ENCODE measurements around the gene CGA.
"Not testable (repeated sequence)": the region's sequence is repeated elsewhere in the genome, so short reads cannot be mapped to it uniquely, and the experiment has no call there.

The CGA gene

GRCh38 chr6:87095087-87095509 lies at the start of gene CGA:
TSS of gene CGA (minus strand) at chr6:87095106. CDS start at chr6:87088200, 6,906 bp downstream.
- no peak within 1 kb of the TSS for H3K4me3 ChIP-seq (ENCODE audit: low read length)
- H3K4me1 ChIP-seq (ENCODE audit: insufficient read depth, low read length), result no peaks in the 10 kb centered on the region
- no peaks in the 10 kb centered on the region for H3K27me3 ChIP-seq (ENCODE audit: insufficient read depth, low read length)
- H2AFZ ChIP-seq (ENCODE audit: low read depth, low read length), result no peak within 1 kb of the TSS
- H3K36me3 ChIP-seq (ENCODE audit: insufficient read depth, low read length), result no peaks in the 10 kb centered on the region
- no peaks in the 10 kb centered on the region for H3K9me3 ChIP-seq (ENCODE audit: low read length)

- H3K36me3 ChIP-seq (ENCODE audit: insufficient read depth, low read length); H3K27me3 ChIP-seq (ENCODE audit: insufficient read depth, low read length); H3K4me3 ChIP-seq (ENCODE audit: low read length); H3K9me3 ChIP-seq (ENCODE audit: low read length); H3K4me1 ChIP-seq (ENCODE audit: insufficient read depth, low read length); H2AFZ ChIP-seq (ENCODE audit: low read depth, low read length): not testable (repeated sequence)
Observed at GRCh38 chr6:87139927-87140326, 45.0 kb upstream of the CGA start.

- no peak overlapping the region for H3K4me3 ChIP-seq (ENCODE audit: low read length)
Observed at GRCh38 chr6:87139236-87139635, 44.3 kb upstream of the CGA start.

GRCh38 chr6:87136963-87137362 lies 42.1 kb upstream of the CGA start:
- Histone ChIP-seq H3K9me3 (ENCODE audit: low read length) (peaks cover 3% of the 10 kb centered on the region), H2AFZ (ENCODE audit: low read depth, low read length) (no peak overlapping the region), H3K27me3 (ENCODE audit: insufficient read depth, low read length) (peaks cover 4% of the 10 kb centered on the region), H3K36me3 (ENCODE audit: insufficient read depth, low read length) (no peaks in the 10 kb centered on the region), H3K4me3 (ENCODE audit: low read length) (no peak overlapping the region), H3K4me1 (ENCODE audit: insufficient read depth, low read length) (no peaks in the 10 kb centered on the region)

More at GRCh38 chr6:87139236-87139635, 44.3 kb upstream of the CGA start:
- H3K36me3 ChIP-seq (ENCODE audit: insufficient read depth, low read length), result no peaks in the 10 kb centered on the region
- H3K9me3 ChIP-seq (ENCODE audit: low read length), result peaks cover 3% of the 10 kb centered on the region
- H3K4me1 ChIP-seq (ENCODE audit: insufficient read depth, low read length), result no peaks in the 10 kb centered on the region
- H3K27me3 ChIP-seq (ENCODE audit: insufficient read depth, low read length), result no peaks in the 10 kb centered on the region
- no peak overlapping the region for H2AFZ ChIP-seq (ENCODE audit: low read depth, low read length)

- H3K4me1 ChIP-seq (ENCODE audit: insufficient read depth, low read length), result no peaks in the 10 kb centered on the region
- H3K9me3 ChIP-seq (ENCODE audit: low read length), result no peaks in the 10 kb centered on the region
- H3K36me3 ChIP-seq (ENCODE audit: insufficient read depth, low read length), result no peaks in the 10 kb centered on the region
- no peaks in the 10 kb centered on the region for H3K27me3 ChIP-seq (ENCODE audit: insufficient read depth, low read length)
- no peak overlapping the region for H3K4me3 ChIP-seq (ENCODE audit: low read length)
- H2AFZ ChIP-seq (ENCODE audit: low read depth, low read length), result no peak overlapping the region
Observed at GRCh38 chr6:87127737-87128136, 32.8 kb upstream of the CGA start.

- no peaks in the 10 kb centered on the region for H3K9me3 ChIP-seq (ENCODE audit: low read length)
- no peaks in the 10 kb centered on the region for H3K36me3 ChIP-seq (ENCODE audit: insufficient read depth, low read length)
- H3K4me3 ChIP-seq (ENCODE audit: low read length), result no peak overlapping the region
- no peaks in the 10 kb centered on the region for H3K27me3 ChIP-seq (ENCODE audit: insufficient read depth, low read length)
- no peaks in the 10 kb centered on the region for H3K4me1 ChIP-seq (ENCODE audit: insufficient read depth, low read length)
- H2AFZ ChIP-seq (ENCODE audit: low read depth, low read length), result no peak overlapping the region
Observed at GRCh38 chr6:87126501-87126900, 31.6 kb upstream of the CGA start.

GRCh38 chr6:87124074-87124473 lies 29.2 kb upstream of the CGA start:
- Histone ChIP-seq H3K36me3 (ENCODE audit: insufficient read depth, low read length) (no peaks in the 10 kb centered on the region), H2AFZ (ENCODE audit: low read depth, low read length) (no peak overlapping the region), H3K4me1 (ENCODE audit: insufficient read depth, low read length) (no peaks in the 10 kb centered on the region), H3K4me3 (ENCODE audit: low read length) (no peak overlapping the region), H3K27me3 (ENCODE audit: insufficient read depth, low read length) (no peaks in the 10 kb centered on the region), H3K9me3 (ENCODE audit: low read length) (no peaks in the 10 kb centered on the region)

- H3K27me3 ChIP-seq (ENCODE audit: insufficient read depth, low read length), result no peaks in the 10 kb centered on the region
- no peaks in the 10 kb centered on the region for H3K36me3 ChIP-seq (ENCODE audit: insufficient read depth, low read length)
- H3K4me3 ChIP-seq (ENCODE audit: low read length), result no peak overlapping the region
- no peaks in the 10 kb centered on the region for H3K9me3 ChIP-seq (ENCODE audit: low read length)
- no peaks in the 10 kb centered on the region for H3K4me1 ChIP-seq (ENCODE audit: insufficient read depth, low read length)
- no peak overlapping the region for H2AFZ ChIP-seq (ENCODE audit: low read depth, low read length)
Observed at GRCh38 chr6:87122477-87122876, 27.6 kb upstream of the CGA start.

- Histone ChIP-seq H3K4me3 (ENCODE audit: low read length) (no peak overlapping the region), H3K4me1 (ENCODE audit: insufficient read depth, low read length) (no peaks in the 10 kb centered on the region), H2AFZ (ENCODE audit: low read depth, low read length) (no peak overlapping the region), H3K36me3 (ENCODE audit: insufficient read depth, low read length) (no peaks in the 10 kb centered on the region), H3K27me3 (ENCODE audit: insufficient read depth, low read length) (no peaks in the 10 kb centered on the region), H3K9me3 (ENCODE audit: low read length) (no peaks in the 10 kb centered on the region)
Observed at GRCh38 chr6:87118054-87118453, 23.1 kb upstream of the CGA start.

GRCh38 chr6:87116922-87117321 lies 22.0 kb upstream of the CGA start:
- Histone ChIP-seq H3K27me3 (ENCODE audit: insufficient read depth, low read length) (no peaks in the 10 kb centered on the region), H3K9me3 (ENCODE audit: low read length) (no peaks in the 10 kb centered on the region), H3K36me3 (ENCODE audit: insufficient read depth, low read length) (no peaks in the 10 kb centered on the region), H3K4me3 (ENCODE audit: low read length) (no peak overlapping the region), H2AFZ (ENCODE audit: low read depth, low read length) (no peak overlapping the region), H3K4me1 (ENCODE audit: insufficient read depth, low read length) (no peaks in the 10 kb centered on the region)

GRCh38 chr6:87115402-87116135 lies 20.7 kb upstream of the CGA start:
- Histone ChIP-seq H2AFZ (ENCODE audit: low read depth, low read length) (no peak overlapping the region), H3K36me3 (ENCODE audit: insufficient read depth, low read length) (no peaks in the 10 kb centered on the region), H3K9me3 (ENCODE audit: low read length) (no peaks in the 10 kb centered on the region)

GRCh38 chr6:87110636-87111035 lies 15.7 kb upstream of the CGA start:
- H3K4me3 ChIP-seq (ENCODE audit: low read length), result no peak overlapping the region
- H3K4me1 ChIP-seq (ENCODE audit: insufficient read depth, low read length), result no peaks in the 10 kb centered on the region
- peaks cover 11% of the 10 kb centered on the region for H3K27me3 ChIP-seq (ENCODE audit: insufficient read depth, low read length)
- no peaks in the 10 kb centered on the region for H3K9me3 ChIP-seq (ENCODE audit: low read length)
- H2AFZ ChIP-seq (ENCODE audit: low read depth, low read length), result no peak overlapping the region
- no peaks in the 10 kb centered on the region for H3K36me3 ChIP-seq (ENCODE audit: insufficient read depth, low read length)

More at GRCh38 chr6:87115402-87116135, 20.7 kb upstream of the CGA start:
- no peak overlapping the region for H3K4me3 ChIP-seq (ENCODE audit: low read length)
- no peaks in the 10 kb centered on the region for H3K4me1 ChIP-seq (ENCODE audit: insufficient read depth, low read length)
- no peaks in the 10 kb centered on the region for H3K27me3 ChIP-seq (ENCODE audit: insufficient read depth, low read length)

GRCh38 chr6:87105823-87106222 lies 10.9 kb upstream of the CGA start:
- H3K36me3 ChIP-seq (ENCODE audit: insufficient read depth, low read length), result no peaks in the 10 kb centered on the region
- H3K27me3 ChIP-seq (ENCODE audit: insufficient read depth, low read length), result peaks cover 11% of the 10 kb centered on the region
- peaks cover 10% of the 10 kb centered on the region for H3K4me1 ChIP-seq (ENCODE audit: insufficient read depth, low read length)
- H3K9me3 ChIP-seq (ENCODE audit: low read length), result no peaks in the 10 kb centered on the region
- no peak overlapping the region for H3K4me3 ChIP-seq (ENCODE audit: low read length)
- no peak overlapping the region for H2AFZ ChIP-seq (ENCODE audit: low read depth, low read length)

GRCh38 chr6:87104667-87105066 lies 9.8 kb upstream of the CGA start:
- no peaks in the 10 kb centered on the region for H3K9me3 ChIP-seq (ENCODE audit: low read length)
- no peak overlapping the region for H3K4me3 ChIP-seq (ENCODE audit: low read length)
- H3K4me1 ChIP-seq (ENCODE audit: insufficient read depth, low read length), result peaks cover 11% of the 10 kb centered on the region
- H3K27me3 ChIP-seq (ENCODE audit: insufficient read depth, low read length), result peaks cover 11% of the 10 kb centered on the region
- no peaks in the 10 kb centered on the region for H3K36me3 ChIP-seq (ENCODE audit: insufficient read depth, low read length)
- H2AFZ ChIP-seq (ENCODE audit: low read depth, low read length), result no peak overlapping the region

Measured in neuron (in vitro differentiated cells).